WTC11 (cell line): ENCODE measurements around the gene DUS1L. TPM values are rescaled to one million over a fixed set of nuclear protein-coding genes. Genes with fewer than 3 reads are reported as not detected.
A peak's percentile ranks its signal among the peaks of the same experiment; 100 is the strongest.

Experiments
- ATAC-seq: fragments of 200-7000 bp; cut with Tn5 transposase; 2 replicates; pipeline ENCODE4 v1.10.0; 2021; ENCODE audit warnings: mild to moderate bottlenecking, moderate library complexity
- CTCF ChIA-PET: fragments of 300-600 bp; sonication (Branson Sonifier 250); formaldehyde crosslinking; loops from one replicate; lab custom pipeline; 2021; ENCODE audit warnings: antibody characterized with exemption; lab: Charles Lee
- POLR2A ChIA-PET: fragments of 350-600 bp; sonication (Branson Sonifier 250); formaldehyde crosslinking; loops from one replicate; lab custom pipeline; 2021; ENCODE audit warnings: antibody characterized with exemption; lab: Charles Lee
- DNase-seq: peaks from one replicate; pipeline ENCODE4 v3.0.0; 2021; ENCODE audit warnings: low spot score
- H3K27ac Mint-ChIP-seq: 2 replicates; pipeline ENCODE4 v1.8.0; 2021; ENCODE audit warnings: mixed read lengths
- H3K27me3 Mint-ChIP-seq: 2 replicates; pipeline ENCODE4 v1.8.0; 2021; ENCODE audit warnings: low read depth, mild to moderate bottlenecking, moderate library complexity, mixed read lengths
- H3K36me3 Mint-ChIP-seq: 2 replicates; pipeline ENCODE4 v1.8.0; 2021; ENCODE audit warnings: mixed read lengths
- H3K4me1 Mint-ChIP-seq: 2 replicates; pipeline ENCODE4 v1.8.0; 2022; ENCODE audit warnings: mixed read lengths
- H3K4me3 Mint-ChIP-seq: 2 replicates; pipeline ENCODE4 v1.8.0; 2021; ENCODE audit warnings: mild to moderate bottlenecking, moderate library complexity, mixed read lengths
- H3K9me3 Mint-ChIP-seq: 2 replicates; pipeline ENCODE4 v1.8.0; 2021; ENCODE audit warnings: mixed read lengths
- CBFB ChIP-seq: sonication (generic); formaldehyde crosslinking; IDR thresholded peaks from 2 replicates; pipeline ENCODE4 v1.8.1; 2022; ENCODE audit warnings: mild to moderate bottlenecking, low read depth, missing genetic modification reagents
- EMX1 ChIP-seq: fragments of 250-450 bp; sonication (Bioruptor Pico); IDR thresholded peaks from 2 replicates; pipeline ENCODE4 v1.8.0; 2021; ENCODE audit warnings: mild to moderate bottlenecking
- GABPB1 ChIP-seq: sonication (generic); formaldehyde crosslinking; IDR thresholded peaks from 2 replicates; pipeline ENCODE4 v1.8.1; 2023; ENCODE audit warnings: mild to moderate bottlenecking, missing genetic modification reagents
- JAZF1 ChIP-seq: fragments of 250-450 bp; sonication (Bioruptor Pico); IDR thresholded peaks from 2 replicates; pipeline ENCODE4 v1.9.0; 2021; ENCODE audit warnings: moderate library complexity, mild to moderate bottlenecking, inconsistent platforms
- MYBL2 ChIP-seq: sonication (generic); formaldehyde crosslinking; IDR thresholded peaks from 2 replicates; pipeline ENCODE4 v1.8.1; 2023; ENCODE audit warnings: mild to moderate bottlenecking, moderate library complexity, missing genetic modification reagents
- SMAD4 ChIP-seq: sonication (generic); formaldehyde crosslinking; IDR thresholded peaks from 2 replicates; pipeline ENCODE4 v1.8.0; 2022; ENCODE audit warnings: mild to moderate bottlenecking, missing genetic modification reagents
- TEAD4 ChIP-seq: sonication (generic); formaldehyde crosslinking; IDR thresholded peaks from 2 replicates; pipeline ENCODE4 v1.8.0; 2022; ENCODE audit warnings: mild to moderate bottlenecking, missing genetic modification reagents
- ZNF317 ChIP-seq: sonication (generic); formaldehyde crosslinking; IDR thresholded peaks from 2 replicates; pipeline ENCODE4 v1.8.1; 2023; ENCODE audit warnings: low read depth, mild to moderate bottlenecking, moderate library complexity, missing genetic modification reagents, borderline replicate concordance
- ZNF396 ChIP-seq: fragments of 250-450 bp; sonication (Bioruptor Pico); IDR thresholded peaks from 2 replicates; pipeline ENCODE4 v1.8.0; 2021; ENCODE audit warnings: mild to moderate bottlenecking, moderate library complexity, borderline replicate concordance
- ZNF423 ChIP-seq: fragments of 250-450 bp; sonication (Bioruptor Pico); IDR thresholded peaks from 2 replicates; pipeline ENCODE4 v2.1.2; 2022; ENCODE audit warnings: mild to moderate bottlenecking, moderate library complexity
- ZNF671 ChIP-seq: fragments of 250-450 bp; sonication (Bioruptor Pico); IDR thresholded peaks from 2 replicates; pipeline ENCODE4 v1.8.0; 2021; ENCODE audit warnings: mild to moderate bottlenecking
- total RNA-seq: library from RNA; stranded (reverse); gene quantifications from 3 replicates; pipeline ENCODE4 v1.2.3, GENCODE V29; 2021
- TF ChIP-seq, protein P1 (sequence below): sonication (generic); formaldehyde crosslinking; IDR thresholded peaks from 2 replicates; pipeline ENCODE4 v1.8.1; 2022; ENCODE audit warnings: low read depth, missing genetic modification reagents, borderline replicate concordance
- TF ChIP-seq, protein P2 (sequence below): sonication (generic); formaldehyde crosslinking; IDR thresholded peaks from 2 replicates; pipeline ENCODE4 v1.8.0; 2022; ENCODE audit warnings: mild to moderate bottlenecking, missing genetic modification reagents
- TF ChIP-seq, protein P3 (sequence below): sonication (generic); formaldehyde crosslinking; IDR thresholded peaks from 2 replicates; pipeline ENCODE4 v1.8.0; 2023; ENCODE audit warnings: mild to moderate bottlenecking, missing genetic modification reagents
- TF ChIP-seq, protein P4 (sequence below): fragments of 250-450 bp; sonication (Bioruptor Pico); IDR thresholded peaks from 2 replicates; pipeline ENCODE4 v2.1.2; 2022; ENCODE audit warnings: mild to moderate bottlenecking, moderate library complexity
- TF ChIP-seq, protein P5 (sequence below): sonication (generic); formaldehyde crosslinking; IDR thresholded peaks from 2 replicates; pipeline ENCODE4 v1.8.0; 2022; ENCODE audit warnings: mild to moderate bottlenecking, missing genetic modification reagents
- TF ChIP-seq, protein P6 (sequence below): sonication (generic); formaldehyde crosslinking; IDR thresholded peaks from 2 replicates; pipeline ENCODE4 v1.8.1; 2023; ENCODE audit warnings: mild to moderate bottlenecking, missing genetic modification reagents, moderate library complexity
- TF ChIP-seq, protein P7 (sequence below): sonication (generic); formaldehyde crosslinking; IDR thresholded peaks from 2 replicates; pipeline ENCODE4 v1.8.1; 2022; ENCODE audit warnings: mild to moderate bottlenecking, moderate library complexity, missing genetic modification reagents
- TF ChIP-seq, protein P8 (sequence below): sonication (generic); formaldehyde crosslinking; IDR thresholded peaks from 2 replicates; pipeline ENCODE4 v1.8.1; 2023; ENCODE audit warnings: mild to moderate bottlenecking, missing genetic modification reagents, moderate library complexity

DUS1L gene
- total RNA-seq, 1 experiment from 2014 or later = 120 TPM

DNA sequence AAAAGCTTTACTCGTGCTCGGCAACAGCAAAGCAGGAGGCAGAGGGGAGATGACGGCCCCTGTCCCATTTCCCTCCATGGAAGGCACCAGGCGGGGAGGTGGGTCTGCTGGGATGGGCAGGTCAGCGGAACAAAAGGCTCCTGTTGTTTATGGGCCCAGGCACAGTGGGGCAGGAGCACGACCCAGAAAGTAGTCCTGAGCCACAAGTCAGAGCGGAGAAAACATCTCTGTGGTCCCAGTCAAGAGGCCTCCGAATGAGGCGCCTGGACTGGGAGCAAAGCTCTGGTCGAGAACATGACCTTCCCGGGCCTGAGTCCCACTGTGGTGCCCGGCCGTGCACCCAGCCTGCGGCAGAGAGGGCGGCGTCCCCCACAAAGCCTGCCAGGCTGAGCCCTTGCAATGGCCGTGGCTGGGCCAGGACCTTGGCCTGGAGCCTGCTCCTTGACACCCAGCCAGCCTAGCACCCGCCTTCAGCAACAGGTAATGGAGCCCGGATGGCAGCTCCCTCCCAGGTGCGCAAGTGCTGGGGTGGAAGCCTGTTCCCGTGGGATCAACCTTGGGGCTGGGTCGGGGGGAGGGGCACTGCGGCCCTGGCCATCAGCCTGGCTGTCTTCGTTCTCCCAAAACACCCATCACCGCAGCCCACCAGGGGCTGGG, 17.6 kb downstream of the DUS1L start:
- CTCF ChIA-PET = interaction anchor here (1.2 to 1.3 kb wide), 2 partner anchors 10 to 17 kb away, joined by 3 to 8 read pairs; partner anchors contain the start of gene DCXR
- peak overlapping the region; percentile 57; the same call in 1 of the 2 replicates for H3K27ac Mint-ChIP-seq
- peaks cover 11% of the 10 kb centered on the region for H3K4me1 Mint-ChIP-seq
- ATAC-seq = no peak
- no peak overlapping the region for H3K4me3 Mint-ChIP-seq
- no peaks in the 10 kb centered on the region for H3K27me3 Mint-ChIP-seq
- H3K9me3 Mint-ChIP-seq = no peaks in the 10 kb centered on the region
- no peak for DNase-seq
- peaks cover 10% of the 10 kb centered on the region for H3K36me3 Mint-ChIP-seq
- TF ChIP-seq MYBL2 (CRISPR knock-in tag) (no peak), ZNF396 (CRISPR knock-in tag) (no peak), ZNF317 (CRISPR knock-in tag) (no peak), SMAD4 (CRISPR knock-in tag) (no peak)
- TF ChIP-seq, protein P1, sequence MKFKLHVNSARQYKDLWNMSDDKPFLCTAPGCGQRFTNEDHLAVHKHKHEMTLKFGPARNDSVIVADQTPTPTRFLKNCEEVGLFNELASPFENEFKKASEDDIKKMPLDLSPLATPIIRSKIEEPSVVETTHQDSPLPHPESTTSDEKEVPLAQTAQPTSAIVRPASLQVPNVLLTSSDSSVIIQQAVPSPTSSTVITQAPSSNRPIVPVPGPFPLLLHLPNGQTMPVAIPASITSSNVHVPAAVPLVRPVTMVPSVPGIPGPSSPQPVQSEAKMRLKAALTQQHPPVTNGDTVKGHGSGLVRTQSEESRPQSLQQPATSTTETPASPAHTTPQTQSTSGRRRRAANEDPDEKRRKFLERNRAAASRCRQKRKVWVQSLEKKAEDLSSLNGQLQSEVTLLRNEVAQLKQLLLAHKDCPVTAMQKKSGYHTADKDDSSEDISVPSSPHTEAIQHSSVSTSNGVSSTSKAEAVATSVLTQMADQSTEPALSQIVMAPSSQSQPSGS (CRISPR knock-in tag) = no peak
- TF ChIP-seq, protein P2, sequence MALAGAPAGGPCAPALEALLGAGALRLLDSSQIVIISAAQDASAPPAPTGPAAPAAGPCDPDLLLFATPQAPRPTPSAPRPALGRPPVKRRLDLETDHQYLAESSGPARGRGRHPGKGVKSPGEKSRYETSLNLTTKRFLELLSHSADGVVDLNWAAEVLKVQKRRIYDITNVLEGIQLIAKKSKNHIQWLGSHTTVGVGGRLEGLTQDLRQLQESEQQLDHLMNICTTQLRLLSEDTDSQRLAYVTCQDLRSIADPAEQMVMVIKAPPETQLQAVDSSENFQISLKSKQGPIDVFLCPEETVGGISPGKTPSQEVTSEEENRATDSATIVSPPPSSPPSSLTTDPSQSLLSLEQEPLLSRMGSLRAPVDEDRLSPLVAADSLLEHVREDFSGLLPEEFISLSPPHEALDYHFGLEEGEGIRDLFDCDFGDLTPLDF (CRISPR knock-in tag) = no peak
- TF ChIP-seq, protein P3, sequence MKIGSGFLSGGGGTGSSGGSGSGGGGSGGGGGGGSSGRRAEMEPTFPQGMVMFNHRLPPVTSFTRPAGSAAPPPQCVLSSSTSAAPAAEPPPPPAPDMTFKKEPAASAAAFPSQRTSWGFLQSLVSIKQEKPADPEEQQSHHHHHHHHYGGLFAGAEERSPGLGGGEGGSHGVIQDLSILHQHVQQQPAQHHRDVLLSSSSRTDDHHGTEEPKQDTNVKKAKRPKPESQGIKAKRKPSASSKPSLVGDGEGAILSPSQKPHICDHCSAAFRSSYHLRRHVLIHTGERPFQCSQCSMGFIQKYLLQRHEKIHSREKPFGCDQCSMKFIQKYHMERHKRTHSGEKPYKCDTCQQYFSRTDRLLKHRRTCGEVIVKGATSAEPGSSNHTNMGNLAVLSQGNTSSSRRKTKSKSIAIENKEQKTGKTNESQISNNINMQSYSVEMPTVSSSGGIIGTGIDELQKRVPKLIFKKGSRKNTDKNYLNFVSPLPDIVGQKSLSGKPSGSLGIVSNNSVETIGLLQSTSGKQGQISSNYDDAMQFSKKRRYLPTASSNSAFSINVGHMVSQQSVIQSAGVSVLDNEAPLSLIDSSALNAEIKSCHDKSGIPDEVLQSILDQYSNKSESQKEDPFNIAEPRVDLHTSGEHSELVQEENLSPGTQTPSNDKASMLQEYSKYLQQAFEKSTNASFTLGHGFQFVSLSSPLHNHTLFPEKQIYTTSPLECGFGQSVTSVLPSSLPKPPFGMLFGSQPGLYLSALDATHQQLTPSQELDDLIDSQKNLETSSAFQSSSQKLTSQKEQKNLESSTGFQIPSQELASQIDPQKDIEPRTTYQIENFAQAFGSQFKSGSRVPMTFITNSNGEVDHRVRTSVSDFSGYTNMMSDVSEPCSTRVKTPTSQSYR (CRISPR knock-in tag) = no peak
- POLR2A ChIA-PET = no interaction called here

DNA sequence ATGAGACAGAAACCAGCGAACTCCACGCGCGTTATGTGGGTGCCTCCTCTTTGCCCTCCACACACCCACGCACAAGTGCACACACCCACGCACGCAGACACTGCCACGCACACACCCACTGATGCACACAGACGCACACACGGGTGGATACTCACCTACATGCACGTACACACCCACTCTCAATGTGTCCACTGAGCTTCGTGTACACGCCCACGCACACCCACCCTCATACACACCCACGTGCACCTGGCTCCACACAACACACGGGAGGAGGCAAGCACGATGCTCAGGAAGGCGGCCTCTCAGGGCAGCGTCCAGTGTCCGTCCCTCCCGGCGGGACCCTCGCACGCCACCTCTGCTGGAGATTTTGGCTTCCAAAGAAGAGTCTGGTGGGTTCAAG, 18.2 kb downstream of the DUS1L start:
- Mint-ChIP-seq H3K27me3 (no peaks in the 10 kb centered on the region; the same call in 1 of the 2 replicates), H3K27ac (peak overlapping the region; percentile 57; the same call in 1 of the 2 replicates), H3K36me3 (peaks cover 10% of the 10 kb centered on the region), H3K4me1 (peaks cover 16% of the 10 kb centered on the region), H3K4me3 (no peak overlapping the region), H3K9me3 (no peaks in the 10 kb centered on the region)
- DNase-seq (no peak), ATAC-seq (no peak)
- CTCF ChIA-PET = interaction anchor here (1.2 to 1.3 kb wide), 2 partner anchors 10 to 17 kb away, joined by 3 to 8 read pairs; partner anchors contain the start of gene DCXR
- POLR2A ChIA-PET = no interaction called here
- TF ChIP-seq, protein P4, sequence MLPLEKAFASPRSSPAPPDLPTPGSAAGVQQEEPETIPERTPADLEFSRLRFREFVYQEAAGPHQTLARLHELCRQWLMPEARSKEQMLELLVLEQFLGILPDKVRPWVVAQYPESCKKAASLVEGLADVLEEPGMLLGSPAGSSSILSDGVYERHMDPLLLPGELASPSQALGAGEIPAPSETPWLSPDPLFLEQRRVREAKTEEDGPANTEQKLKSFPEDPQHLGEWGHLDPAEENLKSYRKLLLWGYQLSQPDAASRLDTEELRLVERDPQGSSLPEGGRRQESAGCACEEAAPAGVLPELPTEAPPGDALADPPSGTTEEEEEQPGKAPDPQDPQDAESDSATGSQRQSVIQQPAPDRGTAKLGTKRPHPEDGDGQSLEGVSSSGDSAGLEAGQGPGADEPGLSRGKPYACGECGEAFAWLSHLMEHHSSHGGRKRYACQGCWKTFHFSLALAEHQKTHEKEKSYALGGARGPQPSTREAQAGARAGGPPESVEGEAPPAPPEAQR (CRISPR knock-in tag) = no peak
- TF ChIP-seq GABPB1 (CRISPR knock-in tag) = no peak
- TF ChIP-seq, protein P5, sequence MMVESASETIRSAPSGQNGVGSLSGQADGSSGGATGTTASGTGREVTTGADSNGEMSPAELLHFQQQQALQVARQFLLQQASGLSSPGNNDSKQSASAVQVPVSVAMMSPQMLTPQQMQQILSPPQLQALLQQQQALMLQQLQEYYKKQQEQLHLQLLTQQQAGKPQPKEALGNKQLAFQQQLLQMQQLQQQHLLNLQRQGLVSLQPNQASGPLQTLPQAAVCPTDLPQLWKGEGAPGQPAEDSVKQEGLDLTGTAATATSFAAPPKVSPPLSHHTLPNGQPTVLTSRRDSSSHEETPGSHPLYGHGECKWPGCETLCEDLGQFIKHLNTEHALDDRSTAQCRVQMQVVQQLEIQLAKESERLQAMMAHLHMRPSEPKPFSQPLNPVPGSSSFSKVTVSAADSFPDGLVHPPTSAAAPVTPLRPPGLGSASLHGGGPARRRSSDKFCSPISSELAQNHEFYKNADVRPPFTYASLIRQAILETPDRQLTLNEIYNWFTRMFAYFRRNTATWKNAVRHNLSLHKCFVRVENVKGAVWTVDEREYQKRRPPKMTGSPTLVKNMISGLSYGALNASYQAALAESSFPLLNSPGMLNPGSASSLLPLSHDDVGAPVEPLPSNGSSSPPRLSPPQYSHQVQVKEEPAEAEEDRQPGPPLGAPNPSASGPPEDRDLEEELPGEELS (CRISPR knock-in tag) = no peak
- TF ChIP-seq ZNF423 = no peak
- TF ChIP-seq, protein P1 (CRISPR knock-in tag) = no peak
- TF ChIP-seq MYBL2 (CRISPR knock-in tag) = no peak
- TF ChIP-seq, protein P6, sequence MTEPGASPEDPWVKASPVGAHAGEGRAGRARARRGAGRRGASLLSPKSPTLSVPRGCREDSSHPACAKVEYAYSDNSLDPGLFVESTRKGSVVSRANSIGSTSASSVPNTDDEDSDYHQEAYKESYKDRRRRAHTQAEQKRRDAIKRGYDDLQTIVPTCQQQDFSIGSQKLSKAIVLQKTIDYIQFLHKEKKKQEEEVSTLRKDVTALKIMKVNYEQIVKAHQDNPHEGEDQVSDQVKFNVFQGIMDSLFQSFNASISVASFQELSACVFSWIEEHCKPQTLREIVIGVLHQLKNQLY (CRISPR knock-in tag) = no peak
- TF ChIP-seq CBFB (CRISPR knock-in tag) = no peak
- TF ChIP-seq ZNF396 (CRISPR knock-in tag) = no peak
- TF ChIP-seq ZNF671 (CRISPR knock-in tag) = no peak
- TF ChIP-seq, protein P7, sequence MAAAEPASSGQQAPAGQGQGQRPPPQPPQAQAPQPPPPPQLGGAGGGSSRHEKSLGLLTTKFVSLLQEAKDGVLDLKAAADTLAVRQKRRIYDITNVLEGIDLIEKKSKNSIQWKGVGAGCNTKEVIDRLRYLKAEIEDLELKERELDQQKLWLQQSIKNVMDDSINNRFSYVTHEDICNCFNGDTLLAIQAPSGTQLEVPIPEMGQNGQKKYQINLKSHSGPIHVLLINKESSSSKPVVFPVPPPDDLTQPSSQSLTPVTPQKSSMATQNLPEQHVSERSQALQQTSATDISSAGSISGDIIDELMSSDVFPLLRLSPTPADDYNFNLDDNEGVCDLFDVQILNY (CRISPR knock-in tag) = no peak
- TF ChIP-seq EMX1 (CRISPR knock-in tag) = no peak
- TF ChIP-seq JAZF1 (CRISPR knock-in tag) = no peak
- TF ChIP-seq, protein P8, sequence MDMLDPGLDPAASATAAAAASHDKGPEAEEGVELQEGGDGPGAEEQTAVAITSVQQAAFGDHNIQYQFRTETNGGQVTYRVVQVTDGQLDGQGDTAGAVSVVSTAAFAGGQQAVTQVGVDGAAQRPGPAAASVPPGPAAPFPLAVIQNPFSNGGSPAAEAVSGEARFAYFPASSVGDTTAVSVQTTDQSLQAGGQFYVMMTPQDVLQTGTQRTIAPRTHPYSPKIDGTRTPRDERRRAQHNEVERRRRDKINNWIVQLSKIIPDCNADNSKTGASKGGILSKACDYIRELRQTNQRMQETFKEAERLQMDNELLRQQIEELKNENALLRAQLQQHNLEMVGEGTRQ (CRISPR knock-in tag) = no peak
- no peak for TF ChIP-seq TEAD4 (CRISPR knock-in tag)
